HG03442 (cell line): Measurements from ENCODE around the gene ASTN1.

ENCODE experiments used
- ATAC-seq: cut with Tn5 transposase; IDR thresholded peaks from one replicate; pipeline ENCODE4 v1.9.1; 2021; ENCODE audit warnings: mild to moderate bottlenecking, moderate library complexity; ENCODE audit not compliant: unreplicated experiment

Gene ASTN1

GRCh38 chr1:177164380-177165068 lies at the start of gene ASTN1:
Gene ASTN1 (minus strand): TSS chr1:177164712. CDS start chr1:177164676, 36 bp downstream.
- no peak for ATAC-seq

GRCh38 chr1:177211231-177211630 lies 46.7 kb upstream of the ASTN1 start:
- no peak for ATAC-seq

- ATAC-seq = no peak
Observed at GRCh38 chr1:177210071-177210470, 45.6 kb upstream of the ASTN1 start.

- no peak for ATAC-seq
Observed at GRCh38 chr1:177209357-177209756, 44.8 kb upstream of the ASTN1 start.

GRCh38 chr1:177208920-177209319 lies 44.4 kb upstream of the ASTN1 start:
- no peak for ATAC-seq

GRCh38 chr1:177206831-177207355 lies 42.4 kb upstream of the ASTN1 start:
- ATAC-seq = no peak

- no peak for ATAC-seq
Observed at GRCh38 chr1:177200290-177200689, 35.8 kb upstream of the ASTN1 start.

GRCh38 chr1:177198243-177198642 lies 33.7 kb upstream of the ASTN1 start:
- ATAC-seq = no peak

GRCh38 chr1:177190308-177190970 lies 25.9 kb upstream of the ASTN1 start:
- no peak for ATAC-seq

GRCh38 chr1:177186639-177187038 lies 22.1 kb upstream of the ASTN1 start:
- ATAC-seq = no peak

GRCh38 chr1:177185209-177185608 lies 20.7 kb upstream of the ASTN1 start:
- no peak for ATAC-seq

- ATAC-seq = no peak
Observed at GRCh38 chr1:177183836-177184235, 19.3 kb upstream of the ASTN1 start.

- peak; percentile 95 for ATAC-seq
Observed at GRCh38 chr1:177181631-177182291, 17.2 kb upstream of the ASTN1 start.

GRCh38 chr1:177181280-177181630 lies 16.7 kb upstream of the ASTN1 start:
- ATAC-seq = no peak

- ATAC-seq = no peak
Observed at GRCh38 chr1:177174921-177175634, 10.6 kb upstream of the ASTN1 start.

GRCh38 chr1:177173976-177174375 lies 9.5 kb upstream of the ASTN1 start:
- no peak for ATAC-seq

- no peak for ATAC-seq
Observed at GRCh38 chr1:177172866-177173265, 8.4 kb upstream of the ASTN1 start.

GRCh38 chr1:177172272-177172671 lies 7.8 kb upstream of the ASTN1 start:
- ATAC-seq = no peak

- no peak for ATAC-seq
Observed at GRCh38 chr1:177171536-177172123, 7.1 kb upstream of the ASTN1 start.

- peak; percentile 78 for ATAC-seq
Observed at GRCh38 chr1:177170756-177171535, 6.4 kb upstream of the ASTN1 start, which contains the start of gene BRINP2. Gene BRINP2 (plus strand): TSS chr1:177170958. CDS start chr1:177229877, 58,919 bp downstream.
